NCI-H2171 treated with DMSO at 0.1 percent for 48 hours (cell line): Measurements from ENCODE around the gene SLC32A1.

Source experiments
- DNase-seq: peaks from one replicate; lab custom pipeline; 2025; lab: John Stamatoyannopoulos, UW

SLC32A1 gene

DNA sequence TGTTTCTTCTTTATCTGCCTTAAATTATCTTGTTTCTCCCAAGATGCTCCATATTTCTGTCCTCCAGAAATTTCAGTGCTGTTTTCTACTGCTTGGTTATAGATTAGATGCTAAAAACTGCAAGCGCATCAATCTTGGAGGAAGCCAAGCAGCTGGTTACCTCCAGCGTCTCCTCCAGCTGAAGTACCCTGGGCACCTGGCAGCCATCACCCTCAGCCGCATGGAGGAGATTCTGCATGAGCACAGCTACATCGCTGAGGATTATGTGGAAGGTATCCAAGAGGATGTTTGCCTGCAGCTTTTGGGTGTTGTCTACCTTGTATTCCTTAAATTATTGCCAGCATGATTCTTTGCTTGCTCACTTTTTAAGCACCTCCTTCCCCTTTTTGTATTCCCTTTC lies 27.7 kb downstream of the SLC32A1 start:
- DNase-seq: no peak

DNA sequence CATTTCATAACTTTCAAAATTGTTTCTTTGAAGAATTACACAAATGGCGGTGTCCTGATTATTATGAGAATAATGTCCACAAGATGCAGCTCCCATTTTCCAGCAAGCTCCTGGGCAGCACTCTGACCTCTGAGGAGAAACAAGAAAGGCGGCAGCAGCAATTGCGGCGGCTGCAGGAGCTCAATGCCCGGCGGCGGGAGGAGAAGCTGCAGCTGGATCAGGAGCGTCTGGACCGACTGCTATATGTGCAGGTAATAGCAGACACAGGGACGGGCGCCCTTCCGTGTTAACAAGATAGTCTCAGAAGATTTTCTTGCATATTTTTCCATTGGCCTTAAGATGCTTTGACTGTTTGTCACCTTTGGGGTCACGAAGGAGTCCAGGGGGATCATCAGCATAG lies 30.6 kb downstream of the SLC32A1 start:
- no peak for DNase-seq

DNA sequence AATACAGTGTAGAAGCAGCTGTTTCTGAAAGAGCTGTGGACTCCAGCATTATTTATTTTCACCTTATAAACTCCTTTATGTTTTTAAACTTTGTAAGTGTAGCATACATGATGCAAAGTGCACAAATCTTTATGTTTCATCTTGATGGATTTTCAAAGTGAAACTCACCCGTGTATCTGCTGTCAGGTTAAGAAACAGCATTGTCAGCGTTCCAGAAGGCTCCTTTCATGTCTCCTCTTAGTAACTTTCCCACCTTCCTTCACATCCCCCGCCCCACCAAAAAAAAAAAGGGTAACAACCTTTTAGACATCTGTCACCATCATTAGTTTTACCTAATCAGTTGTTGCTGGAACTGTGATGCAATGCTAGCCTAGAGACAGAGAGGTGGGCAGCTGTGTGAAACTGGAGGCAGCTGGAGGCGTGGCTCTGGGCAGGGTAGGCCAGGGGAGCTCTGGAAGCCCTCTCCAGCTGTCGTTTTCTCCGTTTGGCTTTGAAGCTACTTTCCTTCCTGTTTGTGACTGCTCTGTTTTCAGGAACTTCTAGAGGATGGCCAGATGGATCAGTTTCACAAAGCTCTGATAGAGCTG lies 31.1 kb downstream of the SLC32A1 start:
- peak; percentile 97 for DNase-seq

DNA sequence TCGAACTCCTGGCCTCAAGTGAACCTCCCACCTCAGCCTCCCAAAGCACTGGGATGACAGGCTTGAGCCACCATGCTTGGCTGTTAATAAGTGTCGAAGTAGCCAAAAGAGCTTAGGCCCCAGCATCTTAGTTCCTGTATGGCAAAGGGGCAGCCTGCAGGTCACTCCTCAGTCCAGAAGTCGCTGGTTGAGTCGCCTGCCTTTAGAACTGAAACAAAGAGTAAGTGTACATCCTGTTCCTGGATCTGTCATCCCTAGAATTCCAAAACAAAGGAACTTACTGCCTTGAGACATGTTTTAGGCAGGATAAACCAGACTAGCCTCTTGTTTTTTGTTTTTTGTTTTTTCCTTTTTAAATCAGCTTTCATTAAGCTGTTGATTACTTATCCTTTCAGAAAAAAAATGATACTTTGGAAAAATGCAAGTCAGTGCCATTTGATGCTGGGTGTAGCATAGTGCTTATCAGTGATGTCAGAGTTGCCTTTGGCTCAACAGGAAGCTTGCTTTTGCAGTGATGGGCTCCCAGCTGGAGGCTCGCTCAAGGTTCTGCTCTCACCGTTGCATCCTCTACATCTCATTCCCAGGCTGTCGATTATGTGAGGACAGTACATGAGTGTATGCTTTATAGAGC lies 33.0 kb downstream of the SLC32A1 start:
- no peak for DNase-seq

DNA sequence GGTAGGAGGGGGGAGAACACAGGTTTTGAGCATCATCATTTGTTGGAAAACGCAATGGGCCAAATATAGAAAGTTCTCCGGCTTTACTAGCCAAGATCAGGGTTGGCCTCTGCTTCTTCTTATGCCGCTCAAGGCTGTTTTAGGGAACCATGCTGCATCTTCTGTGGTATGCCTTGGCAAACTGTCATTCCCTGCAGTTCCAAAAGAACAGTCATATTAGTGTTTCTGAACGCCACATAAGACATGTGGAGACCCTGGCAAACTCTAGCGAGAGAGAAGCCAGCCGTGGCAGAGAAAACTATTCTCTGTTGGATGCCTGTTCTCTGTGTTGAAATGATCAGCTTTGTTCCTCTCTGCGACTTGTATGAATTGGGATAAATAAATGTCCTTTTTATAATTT lies 34.8 kb downstream of the SLC32A1 start:
- DNase-seq: no peak

DNA sequence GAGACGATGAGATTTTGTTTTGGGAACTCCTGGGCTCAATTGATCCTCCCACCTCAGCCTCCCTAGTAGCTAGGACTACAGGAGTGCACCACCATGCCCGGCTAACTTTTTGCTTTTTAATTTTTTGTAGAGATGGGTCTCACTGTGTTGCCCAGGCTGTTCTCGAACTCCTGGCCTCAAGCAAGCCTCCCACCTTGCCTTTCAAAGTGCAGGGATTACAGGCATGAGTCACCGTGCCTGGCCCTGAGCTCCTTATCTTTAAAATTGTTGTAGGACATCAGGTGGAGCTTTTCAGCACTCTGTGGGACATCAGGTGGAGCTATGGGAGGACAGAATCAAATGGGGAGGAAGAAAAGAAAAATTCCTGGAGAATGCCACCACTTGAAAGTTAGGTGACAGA lies 36.7 kb downstream of the SLC32A1 start:
- DNase-seq: no peak

DNA sequence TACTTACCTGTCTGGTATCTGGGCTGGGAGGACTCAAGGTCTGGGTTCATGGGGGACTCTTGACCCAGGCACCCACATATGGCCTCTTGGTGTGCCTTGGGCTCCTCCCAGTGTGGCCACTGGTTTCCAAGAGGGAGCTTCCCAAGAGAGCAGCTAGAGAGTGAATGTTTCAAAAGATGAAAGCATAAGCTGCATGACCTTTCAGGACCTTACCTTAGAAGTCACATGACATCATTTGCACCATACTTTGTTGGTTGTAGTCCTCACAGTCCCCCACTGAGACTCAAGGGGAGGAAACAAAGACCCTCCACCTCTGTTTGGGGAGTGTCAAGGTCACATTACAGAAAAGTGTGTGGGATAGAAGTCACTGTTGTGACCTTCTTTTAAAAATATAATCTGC lies 37.9 kb downstream of the SLC32A1 start:
- DNase-seq: no peak

DNA sequence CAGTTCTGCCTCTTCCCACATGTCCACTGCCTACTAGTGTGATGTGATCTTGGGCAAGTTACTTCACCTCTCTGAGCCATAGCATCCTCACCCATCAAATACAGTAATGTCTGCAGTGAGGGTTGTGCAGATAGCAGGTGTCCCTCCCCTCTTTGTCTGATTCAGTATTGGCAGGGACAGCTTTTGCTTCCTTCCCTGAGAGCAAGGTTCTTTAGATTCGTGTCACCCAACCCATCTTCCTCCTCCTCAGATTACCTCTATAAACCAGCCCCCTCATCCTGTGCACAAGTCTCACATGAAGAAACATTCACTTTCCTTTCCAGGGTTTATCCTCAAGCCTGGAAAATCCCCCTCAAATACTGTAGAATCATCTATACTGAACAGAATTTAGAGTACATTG lies 39.3 kb downstream of the SLC32A1 start:
- DNase-seq: no peak

DNA sequence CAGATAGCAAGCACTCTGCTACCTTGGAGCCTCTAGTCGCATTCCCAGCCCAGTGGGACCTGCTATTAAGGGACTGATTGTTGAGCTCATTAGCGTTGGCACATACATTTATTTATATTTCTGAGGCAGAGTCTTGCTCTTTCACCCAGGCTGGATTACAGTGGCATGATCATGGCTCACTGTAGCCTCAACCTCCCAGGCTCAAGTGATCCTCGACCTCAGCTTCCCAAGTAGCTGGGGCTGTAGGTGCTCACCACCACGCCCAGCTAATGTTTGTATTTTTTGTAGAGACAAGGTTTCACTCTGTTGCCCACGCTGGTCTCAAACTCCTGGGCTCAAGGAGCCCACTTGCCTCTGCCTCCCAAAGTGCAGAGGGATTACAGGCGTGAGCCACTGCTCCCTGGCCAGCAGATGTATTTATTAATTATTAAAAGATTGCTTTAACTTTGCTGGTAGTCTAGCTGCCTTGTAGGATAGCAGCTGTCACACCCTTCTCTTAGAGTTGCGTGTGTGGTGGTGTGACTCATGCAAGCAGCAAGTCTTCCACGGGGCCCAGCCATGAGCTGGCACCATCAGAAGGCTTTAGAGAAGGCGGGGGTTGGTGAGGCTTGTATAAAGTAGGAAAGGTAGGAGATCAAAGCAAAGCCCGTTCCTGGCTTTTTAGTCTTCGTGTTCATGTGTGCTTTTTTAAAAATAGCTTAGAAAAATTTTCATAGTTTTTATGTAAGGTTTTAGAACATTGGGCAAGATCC lies 40.5 kb downstream of the SLC32A1 start:
- DNase-seq: no peak

DNA sequence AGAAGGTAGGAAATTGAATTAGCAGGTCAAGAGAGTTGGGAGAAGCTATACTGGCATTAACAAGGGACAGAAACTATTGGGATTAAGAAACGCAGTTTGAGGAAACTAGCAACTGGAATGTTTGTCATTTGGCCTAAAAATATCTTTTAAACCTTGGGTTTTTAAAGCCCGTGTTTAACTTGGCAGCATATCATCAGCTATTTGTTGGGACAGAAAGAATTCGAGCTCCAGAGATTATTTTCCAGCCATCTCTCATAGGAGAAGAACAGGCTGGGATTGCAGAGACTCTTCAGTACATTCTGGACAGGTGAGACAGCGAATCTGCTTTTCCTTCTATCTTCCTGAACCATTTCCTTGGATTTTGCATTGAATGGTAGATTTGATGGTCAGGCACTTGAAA lies 41.8 kb downstream of the SLC32A1 start:
- no peak for DNase-seq

DNA sequence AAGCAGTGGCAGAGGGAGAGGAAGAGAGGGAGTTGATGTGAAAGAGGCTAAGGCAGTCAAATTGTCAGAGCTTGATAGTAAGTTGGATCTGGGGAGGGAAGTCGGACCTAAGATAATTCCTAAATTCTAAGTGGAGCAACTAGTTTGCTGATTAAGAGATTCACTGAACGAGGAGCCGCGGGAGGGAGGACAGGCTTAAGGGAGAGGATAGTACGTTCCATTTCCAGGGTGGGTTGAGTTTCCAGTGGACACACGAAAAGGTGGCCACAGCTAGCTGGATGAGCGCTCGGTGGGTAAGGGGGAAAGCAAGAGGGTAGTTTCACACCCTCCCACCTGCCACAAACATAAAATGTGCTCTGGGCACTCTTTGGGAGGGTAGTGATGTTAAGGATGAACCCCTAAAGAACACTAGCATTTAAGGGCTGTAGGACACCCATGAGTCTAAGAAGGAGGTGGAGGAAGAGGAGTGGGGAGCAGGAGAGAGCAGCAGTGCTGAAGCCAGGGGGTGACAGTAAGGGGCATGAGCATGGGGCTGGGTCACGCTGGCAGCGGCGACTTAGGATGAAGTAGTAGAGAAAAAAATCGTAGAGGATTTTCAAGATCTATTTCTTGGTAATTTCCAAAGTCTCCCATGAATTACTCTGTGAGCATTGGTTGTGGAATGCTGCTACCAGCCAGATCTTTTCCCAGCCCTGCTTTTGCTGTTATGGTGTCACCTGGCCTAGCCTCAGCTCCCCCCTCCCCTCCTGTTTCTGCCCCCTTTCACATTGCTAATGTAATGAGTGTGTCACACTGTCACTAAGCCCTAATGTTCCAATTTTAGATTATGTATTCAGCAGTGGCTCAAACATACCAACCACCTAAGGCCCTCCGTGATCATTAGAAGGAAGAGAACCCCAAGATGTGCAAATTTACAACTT lies 45.4 kb downstream of the SLC32A1 start:
- DNase-seq: no peak

DNA sequence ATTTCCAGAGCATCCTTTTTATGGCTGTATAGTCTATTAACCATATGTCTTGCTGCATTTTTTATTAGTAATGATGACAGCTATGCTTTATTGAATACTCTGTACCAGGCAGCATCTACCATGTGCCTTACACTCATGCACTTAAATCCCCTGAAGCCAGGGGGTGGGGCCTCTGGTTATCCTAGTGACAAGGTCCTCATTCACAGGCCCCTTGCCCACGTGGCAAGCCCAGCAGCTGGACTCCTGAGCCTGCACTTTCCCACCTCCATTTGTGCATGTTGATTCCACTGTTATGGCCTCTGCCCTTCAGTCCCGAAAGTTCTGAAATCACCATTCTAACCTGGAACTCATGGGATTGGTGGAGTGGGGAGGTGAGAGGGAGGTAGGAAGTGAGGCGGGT lies 46.3 kb downstream of the SLC32A1 start:
- no peak for DNase-seq

DNA sequence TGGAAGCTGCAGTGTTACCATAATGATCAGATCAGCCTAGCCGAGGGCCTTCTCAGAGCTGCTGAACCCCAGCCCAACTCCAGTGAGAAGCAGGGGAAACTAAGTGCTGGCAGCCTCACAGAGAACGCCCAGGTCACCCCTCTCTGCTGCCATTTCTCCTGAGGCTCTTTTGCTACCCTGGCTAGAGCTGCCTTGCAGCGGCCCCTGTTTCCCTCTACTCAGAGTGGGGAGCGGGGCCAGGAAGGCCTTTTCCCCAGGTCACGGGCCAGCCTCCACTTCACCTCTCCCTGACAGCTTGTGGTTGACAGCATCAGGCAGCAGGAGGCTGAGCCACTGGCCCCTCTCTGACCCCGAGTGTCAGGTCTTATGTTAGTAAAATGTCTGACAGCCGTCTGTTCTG lies 46.7 kb downstream of the SLC32A1 start:
- no peak for DNase-seq

DNA sequence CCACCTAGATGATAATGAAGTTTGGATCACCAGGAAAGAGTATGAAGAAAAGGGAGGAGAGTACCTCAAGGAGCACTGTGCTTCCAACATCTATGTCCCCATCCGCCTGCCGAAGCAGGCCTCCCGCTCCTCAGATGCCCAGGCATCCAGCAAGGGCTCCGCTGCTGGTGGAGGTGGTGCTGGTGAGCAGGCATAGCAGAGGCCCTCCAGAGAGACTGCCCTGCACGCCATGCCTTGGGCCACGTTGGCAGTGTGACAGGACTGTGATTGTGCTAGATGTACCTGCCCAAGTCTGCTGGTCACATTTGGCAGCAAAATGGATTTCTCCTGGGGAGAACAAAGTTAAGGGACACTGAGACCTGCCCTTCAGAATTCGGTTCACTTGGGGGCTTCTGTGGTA lies 47.3 kb downstream of the SLC32A1 start:
- DNase-seq: no peak

DNA sequence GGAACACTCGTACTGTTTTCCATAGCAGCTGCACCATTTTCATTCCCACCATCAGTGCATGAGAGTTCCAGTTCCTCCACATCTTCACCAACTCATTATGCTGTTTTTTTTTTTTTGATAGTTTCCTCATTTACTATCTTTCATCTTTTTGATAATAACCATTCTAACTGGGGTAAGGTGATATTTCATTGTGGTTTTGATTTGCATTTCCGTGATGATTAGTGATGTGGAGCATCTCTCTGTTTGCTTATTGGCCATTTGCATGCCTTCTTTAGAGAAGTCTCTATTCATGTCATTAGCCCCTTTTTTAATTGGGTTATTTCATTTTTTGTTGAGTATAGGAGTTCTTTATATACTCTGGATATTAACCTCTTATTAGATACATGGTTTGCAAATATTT lies 49.9 kb downstream of the SLC32A1 start:
- DNase-seq: no peak

DNA sequence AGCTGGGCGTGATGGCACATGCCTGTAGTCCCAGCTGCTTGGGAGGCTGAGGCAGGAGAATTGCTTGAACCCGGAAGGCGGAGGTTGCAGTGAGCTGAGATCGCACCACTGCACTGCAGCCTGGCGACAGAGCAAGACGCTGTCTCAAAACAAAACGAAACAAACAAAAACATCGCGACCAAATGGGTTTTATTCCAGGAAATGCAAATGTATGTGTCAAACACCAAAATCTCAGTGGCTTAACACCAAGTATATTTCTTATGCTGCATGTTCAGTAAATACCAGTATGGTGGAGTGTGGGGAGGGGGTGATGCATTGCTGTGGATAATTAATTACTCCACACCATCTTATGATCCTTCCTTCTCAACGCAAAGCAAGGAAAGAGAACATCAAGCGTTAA lies 52.1 kb downstream of the SLC32A1 start:
- no peak for DNase-seq
